HUES64 (cell line): Measurements from ENCODE around the gene KPNA6. TPM values are rescaled to one million over a fixed set of nuclear protein-coding genes. Genes with fewer than 3 reads are reported as not detected.
"Not testable (repeated sequence)": the region's sequence is repeated elsewhere in the genome, so short reads cannot be mapped to it uniquely, and the experiment has no call there.

Experiments used
- H3K27ac ChIP-seq: 2 replicates; pipeline ENCODE4 v1.7.0; 2013; ENCODE audit warnings: low read depth, low read length, inconsistent platforms
- H3K27me3 ChIP-seq: 2 replicates; pipeline ENCODE4 v1.6.1; 2013; ENCODE audit warnings: mild to moderate bottlenecking, low read length; ENCODE audit not compliant: insufficient read depth
- H3K36me3 ChIP-seq: 2 replicates; pipeline ENCODE4 v1.6.1; 2013; ENCODE audit warnings: mild to moderate bottlenecking, low read length; ENCODE audit not compliant: insufficient read depth
- H3K4me1 ChIP-seq: 2 replicates; pipeline ENCODE4 v1.6.1; 2013; ENCODE audit warnings: mild to moderate bottlenecking, low read length, moderate library complexity; ENCODE audit not compliant: insufficient read depth
- H3K4me3 ChIP-seq: 2 replicates; pipeline ENCODE4 v1.5.1; 2013; ENCODE audit warnings: mild to moderate bottlenecking, low read length, moderate library complexity
- H3K9ac ChIP-seq: 2 replicates; pipeline ENCODE4 v1.6.1; 2013; ENCODE audit warnings: mild to moderate bottlenecking, low read depth, low read length
- H3K9me3 ChIP-seq: 2 replicates; pipeline ENCODE4 v1.6.1; 2013; ENCODE audit warnings: low read depth, low read length; ENCODE audit not compliant: insufficient read depth
- WGBS: fragments of 150-250, 120-280 bp; methylation state at CpG from one replicate; pipeline ENCODE4 v1.1.7; 2013; ENCODE audit warnings: missing lambda C conversion rate; 5-methylcytosine and 5-hydroxymethylcytosine counted together
- polyA plus RNA-seq, 2 experiments: library from polyadenylated mRNA; stranded (reverse); fragments of 50-300 nt; gene quantifications; one replicate each; pipeline ENCODE4 v1.2.3, GENCODE V29; 2013

The KPNA6 gene
- 29.7 TPM for polyA plus RNA-seq (2013, experiment 1 of 2)
- polyA plus RNA-seq (2013, experiment 2 of 2) = 29.8 TPM

GRCh38 chr1:32107742-32108661, at the start of gene KPNA6:
Gene KPNA6 (plus strand): TSS chr1:32108056. CDS start chr1:32108131, 75 bp downstream.
- Histone ChIP-seq H3K36me3 (no peaks in the 10 kb centered on the region), H3K9ac (peak within 1 kb of the TSS; percentile 90), H3K4me3 (peak within 1 kb of the TSS; percentile 88), H3K27ac (peak within 1 kb of the TSS; percentile 83), H3K4me1 (peaks cover 4% of the 10 kb centered on the region; the same call in 1 of the 2 replicates), H3K9me3 (no peaks in the 10 kb centered on the region), H3K27me3 (no peaks in the 10 kb centered on the region)
- under 1% methylated on average over 44 of the region's 45 CpGs for WGBS

- Histone ChIP-seq H3K27me3 (no peaks in the 10 kb centered on the region), H3K9me3 (no peaks in the 10 kb centered on the region), H3K9ac (no peak overlapping the region), H3K4me3 (no peak overlapping the region), H3K27ac (no peak overlapping the region; the same call in 1 of the 2 replicates), H3K36me3 (peaks cover 53% of the 10 kb centered on the region), H3K4me1 (peaks cover 28% of the 10 kb centered on the region)
Observed at GRCh38 chr1:32060914-32061313, 46.9 kb upstream of the KPNA6 start.

GRCh38 chr1:32062867-32063230, 45.0 kb upstream of the KPNA6 start:
- 93% methylated on average over 4 of the region's 4 CpGs for WGBS
- H3K9ac ChIP-seq = no peak overlapping the region

GRCh38 chr1:32063261-32063681, 44.6 kb upstream of the KPNA6 start:
- Histone ChIP-seq H3K27ac (peak overlapping the region; percentile 58; the same call in 1 of the 2 replicates), H3K27me3 (no peaks in the 10 kb centered on the region), H3K4me1 (peaks cover 29% of the 10 kb centered on the region), H3K36me3 (peaks cover 33% of the 10 kb centered on the region), H3K9me3 (no peaks in the 10 kb centered on the region), H3K9ac (no peak overlapping the region), H3K4me3 (no peak overlapping the region)
- WGBS = 86% methylated on average over 1 of the region's 1 CpG

More at GRCh38 chr1:32062867-32063230, 45.0 kb upstream of the KPNA6 start:
- Histone ChIP-seq H3K4me1 (peaks cover 28% of the 10 kb centered on the region), H3K27me3 (no peaks in the 10 kb centered on the region), H3K4me3 (no peak overlapping the region), H3K9me3 (no peaks in the 10 kb centered on the region), H3K27ac (peak overlapping the region; percentile 58; the same call in 1 of the 2 replicates), H3K36me3 (peaks cover 38% of the 10 kb centered on the region)

- H3K4me1 ChIP-seq = peaks cover 28% of the 10 kb centered on the region
- not testable (repeated sequence) for H3K36me3 ChIP-seq, H3K4me3 ChIP-seq, H3K9me3 ChIP-seq, H3K9ac ChIP-seq, H3K27me3 ChIP-seq, H3K27ac ChIP-seq
- 90% methylated on average over 20 of the region's 21 CpGs for WGBS
Observed at GRCh38 chr1:32065613-32066488, 42.0 kb upstream of the KPNA6 start.

GRCh38 chr1:32066489-32066873, 41.4 kb upstream of the KPNA6 start:
- Histone ChIP-seq H3K36me3 (peaks cover 3% of the 10 kb centered on the region), H3K4me3 (no peak overlapping the region), H3K27ac (no peak overlapping the region; the same call in 1 of the 2 replicates), H3K4me1 (peaks cover 24% of the 10 kb centered on the region), H3K27me3 (no peaks in the 10 kb centered on the region), H3K9ac (no peak overlapping the region), H3K9me3 (no peaks in the 10 kb centered on the region)
- WGBS = 75% methylated on average over 2 of the region's 4 CpGs

DNA sequence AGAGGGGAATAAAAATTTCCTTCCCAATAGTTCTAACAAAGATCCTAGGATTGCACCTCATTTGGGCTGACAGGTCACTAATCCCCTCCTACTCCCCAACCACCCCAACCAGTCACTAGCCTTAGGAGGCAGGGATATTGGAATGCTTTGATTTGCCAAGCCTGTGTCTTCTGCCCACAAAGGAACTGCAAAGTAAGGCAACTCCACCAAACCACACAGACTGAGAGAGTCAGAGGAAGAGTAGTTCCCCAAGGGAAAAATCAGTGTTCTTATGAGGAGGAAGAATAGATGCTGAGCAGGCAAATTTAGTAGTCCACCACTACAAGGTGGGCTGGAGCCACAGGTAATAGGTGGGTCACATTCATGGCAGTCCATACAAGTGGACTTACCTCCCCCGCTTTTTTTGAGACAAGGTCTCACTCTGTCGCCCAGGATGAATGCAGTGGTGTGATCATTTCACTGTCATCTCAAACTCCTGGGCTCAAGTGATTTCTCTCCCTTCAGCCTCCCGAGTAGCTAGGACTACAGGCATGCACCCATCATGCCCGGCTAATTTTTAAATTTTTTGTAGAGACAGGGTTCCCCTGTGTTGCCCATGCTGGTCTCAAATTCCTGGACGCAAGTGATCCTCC, 38.8 kb upstream of the KPNA6 start:
- Histone ChIP-seq H3K9me3 (no peaks in the 10 kb centered on the region), H3K4me1 (peaks cover 20% of the 10 kb centered on the region), H3K36me3 (no peaks in the 10 kb centered on the region; the same call in 1 of the 2 replicates), H3K27ac (peak overlapping the region; percentile 39; the same call in 1 of the 2 replicates), H3K4me3 (no peak overlapping the region), H3K27me3 (no peaks in the 10 kb centered on the region), H3K9ac (no peak overlapping the region)
- WGBS = 83% methylated on average over 5 of the region's 5 CpGs

GRCh38 chr1:32071758-32072621, 35.9 kb upstream of the KPNA6 start:
- H3K36me3 ChIP-seq = peaks cover 18% of the 10 kb centered on the region
- peak overlapping the region; percentile 90 for H3K9ac ChIP-seq
- 30% methylated on average over 14 of the region's 14 CpGs for WGBS
- H3K4me1 ChIP-seq = peaks cover 20% of the 10 kb centered on the region
- no peaks in the 10 kb centered on the region for H3K9me3 ChIP-seq
- peak overlapping the region; percentile 89 for H3K27ac ChIP-seq
- peak overlapping the region; percentile 80 for H3K4me3 ChIP-seq
- H3K27me3 ChIP-seq = no peaks in the 10 kb centered on the region

- Histone ChIP-seq H3K4me3 (peak within 1 kb of the TSS; percentile 80), H3K27me3 (no peaks in the 10 kb centered on the region), H3K27ac (peak within 1 kb of the TSS; percentile 89), H3K9ac (peak within 1 kb of the TSS; percentile 90), H3K36me3 (peaks cover 26% of the 10 kb centered on the region), H3K9me3 (no peaks in the 10 kb centered on the region), H3K4me1 (peaks cover 20% of the 10 kb centered on the region)
- WGBS = under 1% methylated on average over 67 of the region's 67 CpGs
Observed at GRCh38 chr1:32072622-32073298, 35.1 kb upstream of the KPNA6 start, which contains the start of gene TMEM39B. Gene TMEM39B (plus strand): TSS chr1:32072939. CDS start chr1:32073048, 109 bp downstream.
